K562 (cell line): ENCODE results near the gene AHCYL1. TPM values are rescaled to one million over a fixed set of nuclear protein-coding genes. Genes with fewer than 3 reads are reported as not detected.
A peak's percentile ranks its signal among the peaks of the same experiment; 100 is the strongest.

Experiments used
- CBFB ChIP-seq: sonication (generic); formaldehyde crosslinking; IDR thresholded peaks from 2 replicates; pipeline ENCODE4 v1.4.0; 2020; ENCODE audit warnings: mild to moderate bottlenecking, missing genetic modification reagents
- CGGBP1 ChIP-seq: fragments of 250-450 bp; sonication (Bioruptor Pico); IDR thresholded peaks from 2 replicates; pipeline ENCODE4 v1.9.0; 2021; ENCODE audit warnings: mild to moderate bottlenecking
- CREB3L1 ChIP-seq: fragments of 450-650 bp; IDR thresholded peaks from 2 replicates; pipeline ENCODE4 v1.6.1; 2014; ENCODE audit warnings: low read depth, mild to moderate bottlenecking, moderate library complexity, borderline replicate concordance
- DIDO1 ChIP-seq: fragments of 450-650 bp; IDR thresholded peaks from 2 replicates; pipeline ENCODE4 v1.6.1; 2016; ENCODE audit warnings: low read depth, missing biosample characterization, missing genetic modification characterization
- MYNN ChIP-seq, 2 experiments: sonication (generic); formaldehyde crosslinking in 1 of 2; IDR thresholded peaks; 2 replicates each; pipeline versions ENCODE4 v1.5.0 to v1.6.1; 2016 to 2020; ENCODE audit warnings: antibody characterized with exemption in 1 of 2, missing genetic modification reagents in 1 of 2
- NCOR1 ChIP-seq: fragments of 450-650 bp; IDR thresholded peaks from 2 replicates; pipeline ENCODE4 v1.6.1; 2016; ENCODE audit warnings: mild to moderate bottlenecking, moderate library complexity
- PML ChIP-seq: IDR thresholded peaks from 2 replicates; pipeline ENCODE4 v1.6.1; 2012; ENCODE audit warnings: low read length, inconsistent platforms
- POLR2A ChIP-seq: fragments of 450-650 bp; conservative IDR thresholded peaks from 2 replicates; pipeline ENCODE4 v1.6.1; 2016
- REST ChIP-seq, 2 experiments: fragments of 450-650 bp; formaldehyde crosslinking in 1 of 2; IDR thresholded peaks; 2 replicates each; pipeline versions ENCODE4 v1.4.0 to v1.6.1; 2014 to 2020; ENCODE audit warnings: mild to moderate bottlenecking in 2 of 2, borderline replicate concordance in 1 of 2, low read depth in 1 of 2
- TCFL5 ChIP-seq: fragments of 250-450 bp; sonication (Bioruptor Pico); conservative IDR thresholded peaks from 2 replicates; pipeline ENCODE4 v1.6.1; 2021; ENCODE audit warnings: mild to moderate bottlenecking, moderate library complexity, matching md5 sums
- YBX1 ChIP-seq: fragments of 450-650 bp; IDR thresholded peaks from 2 replicates; pipeline ENCODE4 v1.7.1; 2016; ENCODE audit warnings: mild to moderate bottlenecking
- ZBTB43 ChIP-seq: sonication (generic); formaldehyde crosslinking; IDR thresholded peaks from 2 replicates; pipeline ENCODE4 v1.8.0; 2023; ENCODE audit warnings: mild to moderate bottlenecking, missing genetic modification reagents
- ZFP36 ChIP-seq: fragments of 150-350 bp; IDR thresholded peaks from 2 replicates; pipeline ENCODE4 v1.6.1; 2018; ENCODE audit warnings: low read length, low read depth; ENCODE audit not compliant: partially characterized antibody
- ZNF143 ChIP-seq: sonication (generic); formaldehyde crosslinking; IDR thresholded peaks from 2 replicates; pipeline ENCODE4 v1.9.0; 2022; ENCODE audit warnings: mild to moderate bottlenecking, missing genetic modification reagents
- ZNF584 ChIP-seq: fragments of 200-800 bp; sonication (Bioruptor generic); IDR thresholded peaks from 2 replicates; pipeline ENCODE4 v1.6.1; 2016; ENCODE audit warnings: low read depth, mild to moderate bottlenecking, missing genetic modification characterization, missing compliant biosample characterization
- ZNF668 ChIP-seq: fragments of 250-450 bp; sonication (Bioruptor Pico); IDR thresholded peaks from 2 replicates; pipeline ENCODE4 v1.8.0; 2022; ENCODE audit warnings: mild to moderate bottlenecking, inconsistent platforms
- ZNF830 ChIP-seq: fragments of 250-450 bp; sonication (Bioruptor Pico); IDR thresholded peaks from 2 replicates; pipeline ENCODE4 v1.5.0; 2021; ENCODE audit warnings: mild to moderate bottlenecking
- polyA plus RNA-seq, 8 experiments: library from polyadenylated mRNA; depleted of rRNA in 4 of 8; stranded (reverse) in 5 of 8; unstranded in 3 of 8; fragments of >200 nt; fragmentation: Nextera tagmentation in 2 of 8; fragmentation: Illumina TruSeq in 1 of 8; extraction: Ambion mirVana in 2 of 8; extraction: Trizol in 1 of 8; gene quantifications; 2 replicates each; pipeline versions ENCODE4 v1.2.1 to v1.2.3, GENCODE V29; 2011 to 2014; ENCODE audit warnings: inconsistent platforms in 1 of 8, missing spikeins in 1 of 8
- total RNA-seq, 7 experiments: library from RNA; depleted of rRNA in 6 of 7; stranded (reverse); fragments of >200 nt in 6 of 7; fragmentation: Illumina TruSeq in 2 of 7; extraction: Trizol in 2 of 7; gene quantifications; 2 replicates each; pipeline versions ENCODE4 v1.2.1 to v1.2.3, GENCODE V29; 2011 to 2021; ENCODE audit warnings: low replicate concordance in 1 of 7

AHCYL1 gene
- total and polyA plus RNA-seq, 9 of the 15 experiments (the other 6 are each of a cell fraction or from before 2014, with no cell fraction given): 27.3 to 118 (median 44.5) TPM

- TF ChIP-seq TCFL5 (CRISPR knock-in tag): no peak
- no peak for TF ChIP-seq MYNN (IDR thresholded peaks at IDR 0.05)
- no peak for TF ChIP-seq MYNN (CRISPR knock-in tag; IDR thresholded peaks at IDR 0.05)
- TF ChIP-seq CGGBP1 (CRISPR knock-in tag): no peak
- no peak for TF ChIP-seq ZNF830 (CRISPR knock-in tag)
- TF ChIP-seq DIDO1 (tag): no peak
- TF ChIP-seq ZNF584 (CRISPR knock-in tag): 0 out of 2 replicates have a peak, but pooled peaks have one; percentile 41
- no peak for TF ChIP-seq ZNF143 (CRISPR knock-in tag)
- no peak for TF ChIP-seq ZNF668 (CRISPR knock-in tag)
- no peak; the same call in 1 of the 2 replicates for TF ChIP-seq PML
- no peak for TF ChIP-seq YBX1
- TF ChIP-seq CREB3L1: no peak
- TF ChIP-seq CBFB (CRISPR knock-in tag): no peak
- no peak; the same call in 1 of the 2 replicates for TF ChIP-seq POLR2A
- TF ChIP-seq ZFP36: no peak
- TF ChIP-seq REST (IDR thresholded peaks at IDR 0.05; ENCODE audit: borderline replicate concordance): no peak
- TF ChIP-seq REST (CRISPR knock-in tag; IDR thresholded peaks at IDR 0.05; ENCODE audit: low read depth): no peak
- TF ChIP-seq NCOR1: 0 out of 2 replicates have a peak, but pooled peaks have one; percentile 51
- TF ChIP-seq ZBTB43 (CRISPR knock-in tag): no peak
These were observed 19.3 kb downstream of the AHCYL1 start (continued) for GRCh38 chr1:110003747-110004428.
